Myocyte (in vitro differentiated cells): Measurements from ENCODE around the gene KRT84. TPM values are rescaled to one million over a fixed set of nuclear protein-coding genes. Genes with fewer than 3 reads are reported as not detected.
"Not testable (repeated sequence)": the region's sequence is repeated elsewhere in the genome, so short reads cannot be mapped to it uniquely, and the experiment has no call there.

Experiments used
- DNase-seq: peaks from one replicate; pipeline ENCODE4 v3.0.0-alpha.2; 2012; ENCODE audit warnings: low read depth
- total RNA-seq: library from RNA; depleted of rRNA; stranded (reverse); fragments of >200 nt; gene quantifications from 2 replicates; pipeline ENCODE4 v1.2.3, GENCODE V29; 2014

The KRT84 gene
- total RNA-seq, 1 donor from 2014 or later = not detected

DNA sequence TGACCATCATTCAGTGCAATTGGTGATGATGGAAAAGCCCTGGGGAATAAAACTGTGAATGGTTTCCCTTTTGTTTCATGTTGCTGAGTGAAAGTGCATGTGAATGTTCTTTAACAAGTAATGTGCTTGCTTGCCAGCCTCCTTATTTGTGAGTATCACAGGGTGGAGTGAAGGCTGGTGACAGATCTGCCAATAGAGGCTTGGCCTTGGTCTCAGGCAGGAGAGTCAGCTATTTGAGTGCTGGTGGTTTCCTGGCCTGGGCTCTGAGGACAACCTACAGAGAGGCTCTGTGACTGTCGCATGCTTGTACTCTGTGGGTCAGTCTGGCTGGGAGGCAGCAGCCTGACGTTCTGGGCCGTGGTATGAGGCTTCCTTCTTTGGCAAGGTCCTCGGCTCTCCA is 38.9 kb downstream of the KRT84 start:
- peak; percentile 56 for DNase-seq

DNA sequence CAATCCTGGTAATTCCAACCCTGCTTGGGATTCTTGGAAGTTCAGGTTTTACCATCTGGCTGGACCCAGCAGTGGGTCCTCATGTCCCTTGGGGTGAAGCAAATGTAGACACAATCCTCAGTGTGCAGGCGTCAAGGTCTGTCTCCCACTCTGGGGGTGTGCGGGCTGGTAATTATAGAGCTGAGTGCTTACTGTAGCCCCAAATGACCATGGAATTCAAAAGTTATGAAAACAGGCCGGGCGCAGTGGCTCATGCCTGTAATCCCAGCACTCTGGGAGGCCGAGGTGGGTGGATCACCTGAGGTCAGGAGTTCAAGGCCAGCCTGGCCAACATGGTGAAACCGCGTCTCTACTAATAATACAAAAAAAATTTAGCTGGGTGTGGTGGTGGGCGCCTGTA is 40.4 kb downstream of the KRT84 start:
- not testable (repeated sequence) for DNase-seq

DNA sequence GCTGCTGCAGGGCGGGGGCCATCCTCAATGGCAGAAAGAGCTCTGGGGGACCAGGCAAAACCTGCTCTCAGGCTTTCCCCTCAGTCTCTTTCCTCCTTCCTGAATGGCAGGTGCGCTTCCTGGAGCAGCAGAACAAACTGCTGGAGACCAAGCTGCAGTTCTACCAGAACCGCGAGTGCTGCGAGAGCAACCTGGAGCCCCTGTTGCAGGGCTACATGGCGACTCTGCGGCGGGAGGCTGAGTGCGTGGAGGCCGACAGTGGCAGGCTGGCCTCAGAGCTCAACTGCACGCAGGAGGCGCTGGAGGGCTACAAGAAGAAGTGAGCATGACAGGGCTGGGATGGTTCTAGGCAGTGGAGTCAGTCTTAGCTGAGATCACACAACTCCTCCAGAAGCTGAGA is 41.3 kb downstream of the KRT84 start:
- DNase-seq = no peak

DNA sequence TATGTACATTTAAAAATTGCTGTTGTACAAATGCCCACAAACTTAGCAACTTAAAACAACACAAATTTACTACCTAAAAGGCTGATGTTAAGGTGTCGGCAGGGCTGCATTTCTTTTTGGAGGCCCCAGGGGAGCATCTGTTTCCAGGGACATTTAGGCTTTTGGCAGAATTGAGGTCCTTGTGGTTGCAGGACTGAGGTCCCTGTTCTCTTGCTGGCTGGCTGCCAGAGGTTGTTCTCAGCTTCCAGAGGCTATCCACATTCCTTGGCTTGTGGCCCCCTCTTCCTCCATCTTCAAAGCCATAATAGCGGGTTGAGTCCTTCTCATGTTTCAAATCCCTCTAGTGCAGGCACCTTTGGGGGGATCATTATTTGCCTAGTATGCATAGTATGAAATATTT is 41.9 kb downstream of the KRT84 start:
- DNase-seq = no peak

DNA sequence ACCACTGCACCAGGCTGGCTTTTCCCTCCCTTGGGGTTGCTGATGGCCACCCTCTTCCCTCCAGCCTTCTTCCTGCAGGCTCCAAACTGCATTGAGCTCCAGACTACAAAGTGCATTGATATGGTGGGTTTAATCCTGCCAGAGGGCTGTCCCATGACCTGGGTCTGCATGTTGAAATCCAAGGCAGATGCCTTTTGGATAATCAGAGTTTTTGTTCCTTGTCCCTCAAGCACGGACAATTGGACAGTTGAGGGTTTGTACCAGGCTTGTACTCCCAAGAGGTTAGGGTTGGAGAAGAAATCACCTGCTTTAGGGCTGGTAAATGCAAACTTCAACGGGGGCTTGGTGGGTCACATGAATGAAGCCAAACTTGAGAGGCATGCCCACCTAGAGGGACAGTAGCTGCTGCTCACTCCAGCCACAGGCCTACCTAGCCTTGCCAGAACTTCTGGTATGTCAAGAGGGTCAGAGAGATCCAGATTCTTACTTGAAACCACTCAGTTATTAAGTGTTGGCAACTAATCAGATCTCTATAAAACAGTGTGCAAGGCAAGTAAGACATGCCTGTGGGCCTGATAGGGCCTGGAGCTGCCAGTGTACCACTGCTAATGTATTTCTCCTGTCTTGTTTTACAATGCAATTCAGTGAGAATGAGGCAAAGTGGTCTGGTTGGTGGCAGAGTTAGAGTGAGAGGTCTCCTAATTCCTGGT is 42.5 kb downstream of the KRT84 start:
- no peak for DNase-seq

DNA sequence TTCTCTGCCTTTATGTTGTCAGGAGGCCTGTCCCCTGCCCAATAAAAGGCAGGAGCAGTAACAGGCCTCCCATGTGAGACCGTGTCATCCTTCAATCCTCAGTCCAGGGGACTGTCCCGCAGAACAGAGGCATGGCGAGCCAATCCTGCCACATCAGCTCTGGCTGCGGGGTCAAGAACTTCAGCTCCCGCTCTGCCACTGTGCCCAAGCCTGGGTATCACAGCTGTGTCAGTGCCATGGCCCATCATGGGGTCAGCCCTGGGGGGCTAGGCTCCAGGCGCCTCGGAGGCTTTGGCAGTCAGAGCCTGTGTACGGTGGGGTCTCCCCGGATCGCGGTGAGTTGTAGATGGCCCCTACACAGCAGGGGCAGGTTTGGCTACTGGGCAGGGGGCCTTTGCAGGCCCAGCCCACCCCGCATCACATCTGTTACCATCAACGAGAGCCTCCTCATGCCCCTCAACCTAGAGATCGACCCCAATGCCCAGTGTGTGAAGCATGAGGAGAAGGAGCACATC is 44.3 kb downstream of the KRT84 start:
- no peak for DNase-seq

DNA sequence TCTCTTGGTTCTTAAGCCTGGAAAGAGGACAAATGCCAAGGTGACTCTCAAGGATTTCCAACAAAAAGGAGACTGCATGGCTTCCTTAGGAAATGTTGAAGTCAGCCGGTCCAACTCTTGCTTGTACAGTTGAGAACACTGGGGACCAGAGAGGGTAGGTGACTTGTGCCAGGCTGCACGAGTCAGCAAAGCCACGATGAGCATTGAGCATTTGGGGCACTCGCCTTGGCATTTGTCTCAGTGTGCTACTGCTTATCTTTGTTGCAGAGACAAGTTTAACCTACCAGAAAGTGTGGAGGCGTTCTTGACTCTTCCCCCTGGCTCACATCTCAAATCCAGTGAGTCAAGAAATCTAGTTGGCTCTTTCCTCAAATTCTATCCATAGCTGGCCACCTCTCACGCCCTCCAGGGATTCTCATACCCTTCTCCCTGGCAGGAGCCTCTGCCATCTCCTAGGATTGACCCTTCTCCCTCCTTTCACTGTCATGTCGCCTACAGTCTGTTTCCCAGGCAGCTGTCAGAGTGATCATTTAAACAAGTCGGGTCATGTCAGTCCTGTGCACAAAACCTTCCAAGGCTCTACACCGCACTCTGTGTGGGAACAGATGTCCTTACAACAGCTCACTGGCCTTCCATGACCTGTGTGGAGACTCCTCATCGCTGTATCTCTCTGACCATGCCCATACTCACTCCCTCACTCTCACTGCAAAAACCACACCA is 47.1 kb downstream of the KRT84 start:
- DNase-seq = peak; percentile 72

DNA sequence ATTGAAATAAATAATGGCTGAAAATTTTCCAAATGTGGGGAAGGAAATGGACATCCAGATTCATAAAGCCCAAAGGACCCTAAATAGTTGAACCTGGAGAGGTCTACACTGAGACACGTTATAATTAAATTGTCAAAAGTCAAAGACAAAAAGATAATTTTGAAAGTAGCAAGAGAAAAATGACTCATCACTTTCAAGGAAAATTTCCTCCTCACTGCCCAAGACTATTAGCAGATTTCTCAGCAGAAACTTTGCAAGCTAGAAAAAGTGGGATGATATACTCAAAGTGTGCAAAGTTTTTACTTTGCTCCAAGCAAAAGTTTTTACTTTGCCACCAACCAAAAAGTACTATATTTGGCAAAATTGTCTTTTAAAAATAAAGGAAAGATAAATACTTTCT is 48.4 kb downstream of the KRT84 start:
- no peak for DNase-seq

DNA sequence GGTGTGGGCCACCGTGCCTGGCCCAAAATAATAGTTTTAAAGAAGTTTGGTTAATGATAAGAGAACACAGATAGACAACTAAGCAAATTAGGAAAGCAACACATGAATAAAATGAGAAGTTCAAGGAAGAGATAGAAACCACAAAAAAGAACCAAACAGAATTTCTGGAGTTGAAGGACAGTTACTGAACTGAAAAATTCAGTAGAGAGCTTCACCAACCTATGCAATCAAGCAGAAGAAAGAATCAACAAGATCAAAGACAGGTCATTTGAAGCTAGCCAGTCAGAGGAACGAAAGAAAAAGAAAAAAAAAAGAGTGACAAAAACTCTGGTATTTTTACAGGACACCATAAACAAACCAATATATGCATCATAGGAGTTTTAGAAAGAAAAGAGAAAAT is 48.8 kb downstream of the KRT84 start:
- DNase-seq = no peak

DNA sequence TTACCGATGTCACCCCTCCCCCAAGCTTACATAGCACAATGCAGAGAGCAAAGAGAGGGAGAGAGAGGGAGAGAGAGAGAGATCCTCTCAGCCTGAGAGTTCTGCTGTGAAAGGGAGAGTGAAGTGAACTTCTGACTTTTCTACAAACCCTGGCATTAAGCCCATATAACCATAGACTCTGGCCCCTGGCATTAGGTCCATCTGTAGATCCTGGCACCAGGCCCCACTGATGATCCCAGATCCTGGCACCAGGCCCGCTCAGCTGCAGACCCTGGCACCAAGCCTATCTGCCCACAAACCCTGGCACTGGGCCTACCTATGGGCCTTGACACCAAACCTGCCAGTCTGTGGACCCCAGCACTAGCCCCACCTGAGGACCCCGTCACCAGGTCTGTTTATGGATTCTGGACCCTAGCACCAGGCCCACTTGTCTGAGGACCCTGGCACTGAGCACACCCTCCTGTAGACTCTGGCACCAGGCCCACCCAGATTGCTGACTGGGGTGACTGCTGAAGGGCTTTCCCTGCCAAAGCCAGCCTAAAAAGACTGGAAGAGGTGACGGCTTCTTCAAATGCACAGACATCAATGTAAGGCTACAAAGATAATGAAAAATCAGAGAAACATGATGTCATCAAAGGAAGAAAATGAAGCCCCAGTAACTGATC is 49.7 kb downstream of the KRT84 start:
- no peak for DNase-seq

DNA sequence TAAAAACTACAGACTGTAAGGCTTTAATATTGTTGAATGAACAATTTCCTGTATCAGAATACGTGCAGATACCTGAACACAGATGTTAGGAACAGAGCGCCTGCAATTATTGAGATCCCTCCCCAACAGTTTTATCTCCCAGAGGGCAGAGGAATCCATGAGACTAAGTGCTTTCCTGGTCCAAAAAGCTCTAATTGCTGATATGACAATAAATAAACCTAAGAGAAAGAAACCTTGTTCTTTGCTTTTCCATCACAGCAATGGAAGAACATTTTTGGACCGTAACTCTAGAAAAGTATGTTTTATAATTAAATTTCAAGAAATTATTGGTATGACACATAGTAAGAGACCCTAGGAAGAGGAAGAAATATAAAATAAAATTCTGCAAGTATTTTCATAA is 51.3 kb downstream of the KRT84 start:
- DNase-seq = no peak

DNA sequence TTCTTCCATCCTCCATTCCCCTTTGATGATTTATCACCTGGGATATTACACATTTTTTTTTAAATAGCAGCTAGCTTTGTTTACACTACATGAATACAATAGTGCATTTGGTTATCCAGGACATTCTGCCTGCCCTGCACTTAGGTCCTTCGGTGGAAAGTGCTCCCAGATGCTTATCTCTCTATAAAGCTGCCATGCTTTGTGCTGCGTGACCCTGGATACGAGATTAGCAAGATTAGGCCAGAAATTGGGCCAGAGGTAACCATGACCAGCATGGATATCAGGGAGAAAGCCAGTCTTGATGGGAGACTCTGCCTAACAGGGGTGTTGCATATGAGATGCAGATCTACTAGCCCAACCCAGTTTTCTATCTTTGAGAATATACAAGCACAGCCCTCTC is 52.1 kb downstream of the KRT84 start:
- no peak for DNase-seq

DNA sequence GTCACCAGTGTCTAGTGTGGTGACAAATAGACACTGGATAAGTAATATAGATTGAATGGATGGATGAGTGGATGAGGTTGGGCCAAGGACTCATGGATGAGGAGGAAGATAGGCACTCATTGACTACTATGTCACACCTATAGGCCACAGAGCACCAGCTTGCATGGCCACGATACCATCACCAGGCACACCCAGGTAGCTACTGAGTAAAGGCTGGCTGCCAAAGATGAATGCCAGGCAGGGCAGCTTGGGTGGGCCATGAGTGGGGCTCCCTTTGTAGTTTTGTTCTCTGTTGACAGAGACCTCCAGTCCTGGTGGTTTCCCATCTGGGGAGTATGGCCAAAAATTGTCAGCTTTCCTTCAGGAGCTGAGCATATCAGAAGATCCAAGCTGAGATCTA is 53.1 kb downstream of the KRT84 start:
- DNase-seq = no peak

DNA sequence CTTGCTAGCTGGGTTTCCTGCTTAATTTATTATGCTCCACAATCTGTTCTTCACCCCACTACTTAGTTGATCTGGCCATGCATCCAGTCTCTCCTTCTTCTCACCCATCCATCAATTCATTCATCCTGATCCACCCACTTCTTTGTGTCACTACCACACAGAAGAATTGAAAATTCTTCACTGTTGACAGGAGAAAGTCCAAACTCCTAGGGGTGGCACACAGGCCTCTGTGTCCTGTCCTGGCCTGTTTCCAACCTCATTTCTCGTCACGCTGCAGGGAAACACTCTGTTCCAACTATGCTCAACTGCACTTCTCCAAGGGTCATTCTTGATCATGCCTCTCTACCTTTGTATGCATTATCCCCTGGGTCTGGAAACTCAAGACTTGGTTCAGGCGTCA is 53.6 kb downstream of the KRT84 start:
- no peak for DNase-seq

DNA sequence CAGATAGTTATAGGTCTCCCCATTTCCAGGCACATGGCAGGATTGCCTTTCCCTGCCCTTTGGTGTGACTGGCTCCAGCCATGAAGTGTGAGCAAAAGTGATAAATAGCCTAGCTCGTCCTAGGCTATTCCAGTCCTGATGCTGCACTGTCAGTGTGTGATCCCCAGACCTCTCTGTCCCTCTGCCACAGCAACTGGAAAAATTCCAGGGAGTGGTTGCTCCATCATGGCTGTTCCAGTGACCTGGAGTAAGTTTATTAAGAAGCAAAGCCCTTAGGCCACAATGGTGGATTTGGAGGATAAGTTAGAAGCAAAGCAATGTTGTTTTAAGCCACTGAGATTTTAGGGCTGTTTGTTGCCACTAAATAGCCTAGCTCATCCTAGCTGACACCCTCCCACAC is 54.4 kb downstream of the KRT84 start:
- no peak for DNase-seq

DNA sequence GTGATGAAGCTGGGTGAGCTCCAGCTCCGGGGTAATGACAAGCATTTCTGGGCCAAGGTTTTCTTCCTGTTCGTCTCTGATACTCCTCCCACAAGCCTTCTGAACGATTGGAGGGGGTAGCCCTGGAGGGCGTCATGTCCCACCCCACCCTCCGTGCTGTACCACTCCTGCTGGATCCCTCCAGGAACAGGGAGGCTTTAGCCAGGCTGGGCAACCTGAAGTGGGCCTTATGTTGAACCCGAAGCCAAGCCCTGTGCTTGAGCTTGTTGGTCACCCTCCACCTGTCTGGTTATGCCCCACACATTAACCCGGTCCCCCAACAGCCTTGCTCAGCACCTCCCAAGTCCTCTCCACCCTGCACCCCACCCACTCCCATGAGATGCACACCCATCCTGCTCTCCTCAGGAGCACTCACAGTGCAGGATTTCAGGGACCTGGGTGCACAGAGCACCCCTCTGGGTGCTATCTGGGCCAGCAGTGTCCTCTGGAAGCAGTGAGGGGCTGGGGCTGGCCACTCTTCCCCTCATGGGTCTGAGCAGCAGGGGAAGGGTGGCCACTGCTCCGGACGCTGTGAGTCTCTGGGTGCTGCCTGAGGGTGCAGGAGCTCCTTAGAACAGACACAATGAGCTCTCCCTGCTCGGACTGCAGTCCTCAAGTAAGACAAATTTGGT is 57.5 kb downstream of the KRT84 start:
- DNase-seq = no peak

Other genes with a start within 250 kb of the KRT84 start
- gene KRT80, start 193.6 kb downstream of the KRT84 start, total RNA-seq = 46.3 and 68.4 TPM in 2 replicates
- 3.1 and 6.6 TPM in 2 replicates for gene KRT7, start 152.4 kb downstream of the KRT84 start, total RNA-seq
- 5.2 and 20.9 TPM in 2 replicates for gene KRT86, start 111.0 kb downstream of the KRT84 start, total RNA-seq
- 0.08 TPM in 1 of 2 replicates, not detected in the other for gene KRT81, start 94.1 kb downstream of the KRT84 start, total RNA-seq
- not detected in 2 replicates for gene KRT83, start 64.3 kb downstream of the KRT84 start, total RNA-seq
- not detected in 2 replicates for gene KRT85, start 18.2 kb downstream of the KRT84 start, total RNA-seq
- not detected in 2 replicates for gene KRT82, start 20.7 kb upstream of the KRT84 start, total RNA-seq
- not detected in 2 replicates for gene KRT75, start 48.7 kb upstream of the KRT84 start, total RNA-seq
- not detected in 2 replicates for gene KRT6B, start 66.5 kb upstream of the KRT84 start, total RNA-seq
- gene KRT6C, start 88.2 kb upstream of the KRT84 start, total RNA-seq = not detected in 2 replicates
- gene KRT6A, start 107.6 kb upstream of the KRT84 start, total RNA-seq = not detected in 2 replicates
- gene KRT5, start 134.7 kb upstream of the KRT84 start, total RNA-seq = 2.8 and 3.3 TPM in 2 replicates
- gene KRT71, start 167.5 kb upstream of the KRT84 start, total RNA-seq = not detected in 2 replicates
- gene KRT74, start 188.2 kb upstream of the KRT84 start, total RNA-seq = not detected in 2 replicates
- gene KRT72, start 215.8 kb upstream of the KRT84 start, total RNA-seq = not detected in 2 replicates
- not detected in 2 replicates for gene KRT73, start 232.9 kb upstream of the KRT84 start, total RNA-seq